IPS-NIHi11 (cell line): ENCODE measurements around the gene SULT1B1.
"Not testable (repeated sequence)": the region's sequence is repeated elsewhere in the genome, so short reads cannot be mapped to it uniquely, and the experiment has no call there.

Source experiments
- DNase-seq: peaks from one replicate; pipeline ENCODE4 v3.0.0; 2012; ENCODE audit warnings: mixed read lengths, low spot score

The SULT1B1 gene

GRCh38 chr4:69760455-69760854, at the start of gene SULT1B1:
Gene SULT1B1 (minus strand): TSS chr4:69760620. CDS start chr4:69755217, 5,403 bp downstream.
- DNase-seq, result no peak

DNA sequence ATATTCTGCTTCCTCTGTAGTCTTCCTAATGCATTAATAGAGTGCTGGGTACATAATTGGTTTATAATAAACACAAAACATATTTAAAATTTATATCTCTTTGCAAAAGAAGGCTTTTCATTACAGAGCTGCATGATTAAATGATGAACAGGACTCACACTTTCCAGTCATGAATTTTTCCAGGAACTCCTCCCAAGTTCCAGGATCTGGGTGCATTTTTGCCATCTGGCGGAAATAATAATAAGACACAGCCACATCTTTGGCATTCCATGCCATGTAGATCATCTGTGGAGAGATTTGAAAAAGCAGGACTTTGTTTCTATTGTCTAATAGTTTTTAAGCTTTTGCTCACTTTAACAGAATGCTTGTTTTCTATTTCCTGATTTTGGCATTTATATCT, 40.2 kb upstream of the SULT1B1 start:
- DNase-seq, result no peak

DNA sequence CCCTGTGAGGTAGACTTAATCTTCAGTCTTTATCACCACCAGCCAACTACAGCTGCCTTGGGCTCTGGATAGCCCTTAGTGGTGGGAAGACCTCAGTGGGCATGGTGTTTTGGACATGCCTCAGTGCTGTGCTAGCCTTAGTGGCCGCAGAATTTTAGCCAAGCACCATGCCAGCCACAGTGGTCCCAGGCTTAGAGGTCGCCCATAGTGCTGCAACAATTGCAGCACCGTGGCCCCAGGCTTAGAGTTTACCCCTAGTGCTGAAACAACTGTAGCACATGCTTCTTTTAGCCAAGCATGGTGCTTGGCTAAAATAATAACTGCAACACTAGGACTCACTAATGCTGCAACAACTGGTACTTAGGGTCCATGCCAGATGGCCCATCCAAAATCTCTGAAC, 38.9 kb upstream of the SULT1B1 start:
- DNase-seq, result no peak

DNA sequence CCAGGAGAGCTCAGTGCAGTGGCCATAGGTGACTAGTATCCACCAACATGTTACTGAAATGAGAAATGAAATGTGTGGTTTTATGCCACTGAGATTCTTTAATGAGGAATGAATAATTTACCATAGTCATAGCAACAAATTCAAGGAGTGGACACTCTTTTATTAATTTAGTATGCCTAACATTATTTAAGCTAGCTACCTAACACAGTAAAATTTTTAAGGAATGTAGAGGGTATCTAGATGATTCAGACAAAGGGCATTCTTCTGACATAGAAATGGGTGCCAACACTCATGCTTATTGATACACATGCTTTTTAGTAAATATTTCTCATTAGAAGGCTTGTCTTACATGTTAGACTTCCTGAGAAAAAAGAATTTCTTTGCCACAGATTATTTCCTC, 33.3 kb upstream of the SULT1B1 start:
- DNase-seq, result no peak

- DNase-seq, result no peak
Measured at GRCh38 chr4:69787879-69788278, 27.5 kb upstream of the SULT1B1 start.

DNA sequence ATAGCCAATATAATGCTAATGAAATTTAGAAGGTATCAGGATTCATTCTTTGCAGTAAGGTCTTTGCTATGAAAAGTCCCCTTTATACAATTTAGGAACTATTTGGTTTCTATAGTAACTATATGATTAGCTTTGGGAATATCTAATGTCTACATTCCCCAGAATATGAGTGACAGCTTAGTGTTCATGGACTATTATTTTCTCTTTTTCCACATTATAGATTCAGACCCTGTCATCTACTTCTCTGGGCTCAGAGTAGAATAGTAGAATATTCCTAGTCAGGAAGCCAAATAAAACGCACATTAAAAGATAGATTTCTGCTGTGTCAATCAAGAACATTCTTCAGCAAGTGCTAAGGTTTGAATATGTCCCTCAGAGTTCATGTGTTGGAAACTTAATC, 26.1 kb upstream of the SULT1B1 start:
- no peak for DNase-seq

DNA sequence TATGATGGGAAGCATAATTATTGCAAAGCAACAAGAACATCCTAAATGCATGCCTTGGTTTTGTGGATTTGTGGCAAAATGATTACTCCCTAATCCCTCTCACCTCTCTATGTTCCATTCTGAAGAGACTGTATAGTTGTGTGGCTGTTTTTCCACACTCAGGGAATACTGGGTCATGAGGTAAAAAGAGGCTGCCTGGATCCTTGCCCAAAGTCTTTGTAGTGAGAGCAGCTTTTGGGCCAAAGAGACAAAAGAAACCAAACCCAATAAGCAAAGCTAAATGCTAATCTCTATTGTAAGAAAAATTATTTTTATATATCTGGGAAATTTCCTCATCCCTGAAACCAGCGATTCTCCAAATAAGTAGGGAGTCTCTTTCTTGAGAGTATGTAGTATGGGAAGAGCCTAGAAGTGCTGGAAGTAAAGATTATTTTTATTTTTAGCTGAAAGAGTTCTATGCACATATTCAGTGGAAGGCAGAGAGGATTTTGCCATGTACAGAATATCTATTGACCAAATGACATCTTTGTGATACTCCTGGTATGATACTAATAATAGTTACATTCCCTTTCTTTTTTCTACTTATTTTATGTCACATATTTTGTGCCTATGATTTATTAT, 24.9 kb upstream of the SULT1B1 start:
- no peak for DNase-seq

DNA sequence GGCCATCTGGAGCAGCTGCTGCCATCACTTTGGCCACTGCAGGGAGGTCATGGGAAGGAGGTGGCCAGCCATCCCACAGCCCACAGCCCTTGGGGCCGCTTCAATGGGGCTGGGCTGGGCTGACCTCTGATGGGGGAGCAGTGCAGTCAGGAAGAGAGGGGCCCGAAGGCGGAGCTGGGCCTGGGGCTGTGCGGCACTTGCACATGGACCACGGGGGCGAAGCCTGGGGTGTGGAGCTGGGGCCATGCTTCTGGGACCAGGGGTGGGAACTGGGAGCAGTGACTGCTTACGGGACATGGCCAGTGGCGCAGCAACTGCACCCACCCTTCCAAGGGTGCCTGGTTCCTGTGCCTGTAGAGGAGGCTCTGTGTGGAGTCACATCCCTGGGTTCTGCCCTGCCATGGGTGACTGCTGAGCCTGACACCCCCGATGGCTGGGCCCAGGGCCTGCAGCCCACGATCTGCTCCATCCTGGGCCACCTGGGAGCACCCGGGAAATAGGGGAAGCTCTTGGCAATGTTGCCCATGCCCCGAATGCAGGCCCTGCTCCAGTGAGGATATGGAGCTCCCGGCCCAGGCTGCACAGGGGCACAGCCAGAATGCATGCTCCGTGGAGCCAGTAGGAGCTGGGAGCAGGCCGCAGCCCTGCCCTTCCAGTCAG, 22.4 kb upstream of the SULT1B1 start:
- DNase-seq, result no peak

DNA sequence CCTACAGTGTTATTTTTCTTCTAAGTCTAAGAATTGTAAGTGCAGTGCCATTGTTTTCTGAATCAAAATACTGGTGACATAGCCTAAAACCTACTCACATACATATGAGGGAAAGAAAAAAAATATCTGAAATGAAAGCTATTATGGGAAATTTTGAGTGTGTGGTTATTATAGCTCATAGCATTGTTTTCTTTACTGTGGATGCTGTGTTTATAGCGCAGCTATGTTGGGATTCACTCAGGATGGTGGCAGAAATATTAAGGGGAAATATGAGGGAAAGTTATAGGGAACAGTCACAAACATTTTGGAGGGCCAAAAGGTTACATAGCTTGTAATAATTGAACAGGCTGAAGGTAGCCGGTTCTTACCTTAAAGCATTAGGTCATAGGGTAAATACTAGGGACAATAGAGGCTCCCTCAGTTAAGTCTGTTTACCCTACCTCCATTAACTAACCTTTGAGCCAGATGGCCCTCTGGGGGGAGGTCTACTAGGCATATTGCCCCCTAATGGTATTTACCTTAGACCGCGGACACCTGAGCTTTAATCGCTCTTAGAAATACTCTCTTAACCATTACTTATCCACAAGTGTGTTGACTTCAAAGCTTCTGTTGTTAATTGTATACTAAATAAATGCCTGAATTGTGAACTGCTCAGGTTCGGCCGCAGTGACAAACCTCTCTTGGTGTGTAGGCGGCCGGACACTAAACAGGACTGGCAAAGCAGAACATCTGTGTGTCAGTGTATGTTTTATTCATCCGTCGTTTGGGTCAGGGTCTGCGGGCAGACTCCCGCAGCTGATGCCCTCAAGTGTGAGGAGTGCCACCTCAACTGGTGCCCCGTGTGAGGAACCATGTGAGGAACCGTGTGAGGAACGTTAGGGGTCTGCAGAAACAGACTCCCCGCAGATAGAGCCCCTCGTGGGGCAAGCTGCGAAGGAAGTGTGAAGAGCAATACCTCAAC, 21.3 kb upstream of the SULT1B1 start:
- DNase-seq, result no peak

GRCh38 chr4:69780141-69780540, 19.7 kb upstream of the SULT1B1 start:
- no peak for DNase-seq

GRCh38 chr4:69776696-69777095, 16.3 kb upstream of the SULT1B1 start:
- no peak for DNase-seq

DNA sequence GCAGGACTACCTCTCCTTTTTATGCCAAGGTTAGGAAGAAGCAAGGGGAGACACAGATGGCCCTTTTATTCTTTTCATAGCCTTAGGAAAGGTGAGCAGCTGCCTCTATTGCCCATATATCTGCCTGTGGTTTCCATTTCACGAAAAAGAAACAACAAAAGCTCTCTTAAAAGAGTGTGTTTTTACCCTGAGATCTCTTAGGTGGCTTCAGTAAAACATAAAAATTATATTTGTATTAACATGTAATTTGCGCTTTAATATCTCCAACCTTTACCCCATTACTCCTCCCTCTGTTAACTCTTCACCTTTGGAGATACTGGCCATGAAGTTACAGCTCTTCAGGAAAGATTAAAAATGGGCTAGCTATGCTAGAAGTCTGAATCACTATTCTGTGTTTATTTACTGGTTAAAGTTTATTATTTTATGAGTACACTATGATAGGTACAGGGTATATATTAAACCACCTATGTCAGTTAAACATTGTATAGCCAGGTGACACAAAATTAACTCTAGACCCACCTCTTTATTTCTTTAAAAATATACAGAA, 15.0 kb upstream of the SULT1B1 start:
- no peak for DNase-seq

DNA sequence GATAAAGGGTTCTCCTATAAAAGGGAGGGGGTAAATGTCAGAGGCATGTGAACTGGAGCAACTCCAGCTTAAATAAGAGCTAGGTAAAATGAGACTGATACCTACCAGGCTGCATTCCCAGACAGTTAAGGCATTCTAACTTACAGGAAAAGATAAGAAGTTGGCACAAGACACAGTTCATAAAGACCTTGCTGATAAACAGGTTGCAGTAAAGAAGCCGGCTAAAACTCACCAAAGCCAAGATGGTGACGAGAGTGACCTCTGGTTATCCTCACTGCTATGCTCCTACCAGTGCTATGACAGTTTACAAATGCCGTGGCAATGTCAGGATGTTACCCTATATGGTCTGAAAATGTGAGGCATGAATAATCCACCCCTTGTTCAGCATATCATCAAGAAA, 13.1 kb upstream of the SULT1B1 start:
- no peak for DNase-seq

DNA sequence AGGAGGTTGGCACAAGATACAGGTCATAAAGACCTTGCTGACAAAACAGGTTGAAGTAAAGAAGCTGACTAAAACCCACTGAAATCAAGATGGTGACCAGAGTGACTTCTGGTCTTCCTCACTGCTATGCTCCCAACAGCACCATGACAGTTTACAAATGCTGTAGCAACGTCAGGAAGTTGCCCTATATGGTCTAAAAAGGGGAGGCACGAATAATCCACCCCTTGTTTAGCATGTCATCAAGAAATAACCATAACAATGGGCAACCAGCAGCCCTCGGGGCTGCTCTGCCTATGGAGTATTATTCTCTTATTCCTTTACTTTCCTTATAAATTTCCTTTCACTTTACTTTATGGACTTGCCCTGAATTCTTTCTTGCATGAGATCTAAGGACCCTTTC, 8.1 kb upstream of the SULT1B1 start:
- not testable (repeated sequence) for DNase-seq

- no peak for DNase-seq
Measured at GRCh38 chr4:69765751-69766150, 5.3 kb upstream of the SULT1B1 start.

DNA sequence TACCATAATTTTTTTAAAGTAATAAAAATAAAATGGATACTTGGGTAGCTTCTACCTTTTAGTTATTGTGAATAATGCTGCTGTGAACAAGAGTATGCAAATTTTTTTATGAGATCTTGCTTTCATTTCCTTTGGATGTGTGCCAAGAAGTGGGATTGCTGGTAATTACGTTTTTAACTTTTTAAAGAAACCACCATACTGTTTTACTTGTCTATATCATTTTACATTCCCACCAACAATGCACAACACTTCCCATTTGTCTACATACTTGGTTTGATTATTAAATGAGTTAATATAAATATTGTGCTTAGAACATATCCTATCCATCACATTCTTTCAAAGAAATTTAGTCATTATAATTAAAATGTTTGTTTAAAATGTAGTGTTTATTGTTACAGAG, 3.9 kb upstream of the SULT1B1 start:
- no peak for DNase-seq

- DNase-seq, result no peak
Measured at GRCh38 chr4:69763233-69763632, 2.8 kb upstream of the SULT1B1 start.

DNA sequence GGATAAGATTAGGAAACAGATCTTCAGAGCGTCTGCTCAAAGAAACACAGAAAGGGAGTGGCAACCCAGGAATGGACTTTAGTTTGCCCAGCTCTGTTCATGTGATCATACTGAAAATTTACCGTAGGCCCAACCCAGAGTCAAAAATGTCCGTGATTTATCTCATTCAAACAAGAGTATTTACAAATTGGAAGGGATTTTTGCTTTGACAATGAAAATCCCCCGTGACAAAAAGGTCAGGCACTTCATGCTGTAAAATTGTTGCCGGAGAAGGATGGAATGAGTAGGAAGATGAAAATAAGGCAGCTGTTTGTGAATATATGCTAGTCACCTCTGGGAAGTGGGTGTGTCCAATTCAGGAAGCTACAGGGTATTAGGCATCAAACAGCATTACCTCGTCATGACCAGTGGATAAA, 1.2 kb downstream of the SULT1B1 start:
- DNase-seq, result no peak

DNA sequence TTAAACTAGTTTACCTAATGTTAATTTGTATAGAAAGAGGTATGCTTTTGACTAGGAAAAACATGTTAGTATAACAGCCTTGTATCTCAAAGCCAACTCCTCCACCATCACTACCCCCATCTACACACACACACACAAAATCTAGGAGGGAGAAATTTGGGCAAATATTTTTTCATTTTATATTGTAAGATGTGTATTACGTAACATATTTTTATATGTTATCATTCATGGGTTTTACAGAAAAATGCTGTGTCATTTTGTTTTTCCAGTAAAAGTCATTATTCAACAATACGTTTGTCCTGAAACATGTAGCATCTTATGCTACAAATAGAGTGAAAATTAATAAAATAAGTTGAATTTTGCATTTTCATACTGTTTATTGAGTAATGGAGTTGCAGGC, 3.0 kb downstream of the SULT1B1 start:
- no peak for DNase-seq

- no peak for DNase-seq
Measured at GRCh38 chr4:69754926-69755580, 5.4 kb downstream of the SULT1B1 start.

DNA sequence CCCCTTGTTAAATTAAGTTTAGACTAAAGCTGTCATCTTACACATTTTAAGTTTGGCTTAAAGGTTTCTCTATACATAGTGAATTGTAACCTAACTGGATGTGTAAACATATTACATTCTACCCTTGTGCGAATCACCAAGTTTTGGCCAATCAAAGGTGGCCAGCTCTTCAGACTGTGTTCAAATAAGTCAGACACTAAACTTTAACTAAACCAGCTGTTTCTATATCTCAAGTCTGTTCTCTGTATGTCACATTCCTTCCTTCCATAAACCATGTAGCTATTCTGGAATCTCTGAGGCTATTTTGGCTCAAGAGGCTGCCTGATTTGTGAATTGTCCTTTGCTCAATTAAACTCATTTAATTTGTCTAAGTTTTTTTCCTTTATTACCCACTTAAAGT, 6.7 kb downstream of the SULT1B1 start:
- DNase-seq, result no peak

GRCh38 chr4:69750346-69750745, 10.1 kb downstream of the SULT1B1 start:
- no peak for DNase-seq
